Middle frontal gyrus (tissue), 1 donor: ENCODE results near the gene LDB2.

Source experiments
- DNase-seq: peaks from one replicate; pipeline ENCODE4 v3.0.0-alpha.2; 2015; ENCODE audit warnings: low spot score; ENCODE audit errors: extremely low spot score

LDB2 gene

DNA sequence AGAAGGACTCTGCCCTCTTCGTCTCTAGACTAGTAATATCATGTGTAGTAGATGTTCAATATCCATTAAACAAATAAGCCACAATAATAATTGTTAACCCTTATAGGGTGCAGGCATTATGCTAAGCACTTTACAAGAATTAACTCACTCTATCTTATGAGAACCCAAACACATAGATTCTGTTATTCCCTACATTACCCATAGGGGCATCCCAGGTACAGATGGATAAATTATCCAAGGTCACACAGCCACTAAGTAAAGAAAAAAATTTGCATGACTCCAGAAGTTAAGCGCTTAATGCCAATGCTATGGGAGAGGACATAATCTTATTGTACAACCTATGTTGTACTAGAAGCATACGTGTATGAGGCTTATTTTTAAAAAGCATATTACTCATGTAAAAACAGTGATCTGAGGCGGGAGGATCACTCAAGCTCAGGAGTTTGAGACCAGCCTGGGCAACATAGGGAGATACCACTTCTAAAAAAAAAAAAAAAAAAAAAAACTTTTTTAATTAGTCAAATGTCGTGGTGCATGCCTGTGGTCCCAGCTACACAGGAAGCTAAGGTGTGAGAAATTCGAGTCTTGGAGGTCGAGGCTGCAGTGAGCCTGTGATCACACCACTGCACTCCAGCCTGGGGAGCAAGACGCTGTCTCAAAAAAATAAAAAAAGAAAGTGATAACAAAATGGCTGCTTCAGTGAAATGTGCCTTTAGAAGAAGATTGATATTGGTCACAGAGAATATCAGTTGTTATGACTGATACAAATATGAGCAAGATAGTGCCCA, 13.6 kb downstream of the LDB2 start:
- no peak for DNase-seq

DNA sequence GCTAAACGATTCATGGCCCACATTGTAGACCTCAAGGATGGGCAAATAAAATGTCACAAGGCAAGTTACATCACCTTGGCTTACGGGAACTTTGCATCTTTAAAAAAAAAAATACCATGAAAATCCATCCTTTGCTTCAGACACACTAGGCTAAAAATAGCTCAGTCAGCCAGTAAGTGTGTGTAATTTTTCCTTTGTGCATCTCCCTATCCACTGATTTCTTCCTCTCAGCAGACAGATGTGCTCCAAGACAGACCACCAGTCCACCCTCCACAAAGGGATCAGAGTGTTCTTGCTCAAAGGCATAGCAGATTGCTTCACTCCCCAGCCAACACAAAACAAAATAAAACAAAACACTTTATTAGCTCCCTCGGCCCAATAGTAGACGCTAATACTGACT, 14.6 kb downstream of the LDB2 start:
- DNase-seq: no peak

DNA sequence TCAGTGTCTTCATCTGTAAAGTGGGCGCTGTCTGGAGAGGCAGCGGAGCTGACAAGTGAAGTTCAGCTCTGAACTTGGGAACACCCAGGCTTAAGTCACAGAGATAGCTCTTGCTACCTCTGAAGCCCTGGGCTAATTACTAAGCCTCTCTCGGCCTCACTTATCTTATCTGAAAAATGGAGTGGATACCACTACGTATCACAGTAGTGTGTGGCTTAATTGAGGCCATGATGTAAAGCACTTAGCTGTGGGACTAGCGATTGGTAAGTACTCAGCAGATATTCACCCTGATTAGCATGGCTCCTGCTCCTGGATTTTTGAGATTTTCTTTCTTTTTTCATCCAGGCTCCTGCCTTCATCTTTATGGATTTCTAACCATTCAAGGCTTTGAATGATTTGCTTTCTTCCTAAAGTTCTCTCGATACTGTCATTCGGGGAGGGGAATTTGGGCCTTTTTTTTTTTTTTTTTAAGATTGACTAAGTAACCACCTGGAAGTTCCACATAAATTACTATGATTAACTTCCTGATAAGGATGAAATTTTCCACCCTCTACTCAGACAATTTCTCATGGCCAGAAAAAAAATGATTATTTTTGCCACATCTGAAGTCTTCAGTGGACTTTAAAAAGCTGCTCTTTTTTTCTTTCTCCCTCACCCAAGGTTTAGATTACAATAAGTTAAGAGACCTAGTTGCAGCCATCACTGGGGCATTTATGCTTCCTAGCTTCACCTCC, 17.1 kb downstream of the LDB2 start:
- no peak for DNase-seq

DNA sequence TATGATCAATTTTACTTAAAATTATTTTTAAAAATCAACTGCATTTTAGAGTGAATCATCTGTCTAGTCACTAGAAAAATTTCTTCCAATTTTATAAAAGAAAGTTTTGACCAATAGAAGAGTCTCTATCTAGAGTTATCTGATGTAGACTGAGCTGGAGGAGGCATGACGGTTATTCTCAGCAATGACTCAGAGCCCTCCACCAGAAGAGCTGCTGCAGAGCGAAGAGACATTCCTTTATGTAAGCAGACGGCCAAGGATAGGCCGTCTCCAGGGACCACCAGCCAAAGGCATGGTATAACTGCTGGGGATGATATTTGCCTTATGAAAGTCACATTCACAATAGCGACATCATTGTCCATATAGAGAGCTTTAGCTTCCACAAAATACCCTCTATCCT, 23.0 kb downstream of the LDB2 start:
- DNase-seq: no peak

- DNase-seq: peak; percentile 37
Measured at GRCh38 chr4:16869594-16870245, 28.7 kb downstream of the LDB2 start.

DNA sequence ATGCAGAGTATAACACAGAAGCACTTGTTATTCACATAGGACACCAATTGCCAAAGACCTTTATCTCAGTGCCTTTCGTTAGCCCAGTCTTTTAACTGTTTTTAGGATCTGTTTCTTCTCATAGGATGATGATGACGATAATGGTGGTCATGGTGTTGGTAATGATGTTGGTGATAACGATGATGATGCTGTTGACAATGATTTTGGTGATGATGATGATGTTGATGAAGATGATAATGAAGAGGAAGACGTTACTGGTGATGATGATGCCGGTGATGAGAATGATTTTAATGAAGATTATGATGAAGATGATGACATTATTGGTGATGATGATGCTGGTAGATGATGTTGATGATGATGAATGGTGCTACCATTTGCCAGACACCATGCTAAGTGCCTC, 29.8 kb downstream of the LDB2 start:
- DNase-seq: no peak

- DNase-seq: no peak
Measured at GRCh38 chr4:16867827-16868226, 30.6 kb downstream of the LDB2 start.

- DNase-seq: no peak
Measured at GRCh38 chr4:16866974-16867373, 31.5 kb downstream of the LDB2 start.

- no peak for DNase-seq
Measured at GRCh38 chr4:16865897-16866283, 32.6 kb downstream of the LDB2 start.

- DNase-seq: no peak
Measured at GRCh38 chr4:16865209-16865896, 33.1 kb downstream of the LDB2 start.

DNA sequence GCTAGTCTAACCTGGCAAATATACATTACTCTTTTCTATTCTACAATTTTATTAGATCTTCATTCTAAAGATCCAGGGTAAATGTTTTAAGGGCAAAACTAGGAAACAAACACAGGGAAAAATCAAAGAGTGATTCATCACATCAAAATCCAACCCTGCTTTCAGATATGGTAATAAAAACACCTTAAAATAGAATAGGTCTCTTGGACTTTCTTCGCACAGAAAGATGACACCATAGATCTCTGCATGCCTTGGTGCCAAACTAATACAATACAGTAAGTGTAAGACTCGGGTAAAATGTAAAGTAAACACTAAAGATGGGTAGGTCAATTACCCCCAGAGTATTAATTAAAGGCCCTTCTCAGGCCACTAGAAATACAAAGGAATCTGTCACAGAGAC, 34.2 kb downstream of the LDB2 start:
- DNase-seq: no peak

DNA sequence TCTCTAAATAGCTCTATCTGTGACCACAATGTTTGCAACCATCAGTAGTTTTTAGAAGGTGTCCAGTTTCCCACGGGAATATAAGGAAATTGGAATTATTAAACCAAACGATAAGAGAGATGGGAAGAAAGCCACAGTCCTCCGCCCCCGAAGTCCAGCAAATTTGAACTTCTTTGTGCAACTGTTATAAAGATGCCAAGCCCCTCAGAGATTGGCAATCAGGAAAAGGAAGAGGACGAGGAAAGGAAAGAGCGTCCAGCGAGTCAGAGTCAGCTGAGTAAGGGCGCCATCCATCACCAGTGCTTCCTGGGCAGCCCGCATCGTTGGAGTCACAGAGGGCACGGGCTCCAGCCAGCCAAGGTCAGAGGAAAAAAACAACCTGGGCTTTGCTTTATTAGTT, 35.7 kb downstream of the LDB2 start:
- no peak for DNase-seq

DNA sequence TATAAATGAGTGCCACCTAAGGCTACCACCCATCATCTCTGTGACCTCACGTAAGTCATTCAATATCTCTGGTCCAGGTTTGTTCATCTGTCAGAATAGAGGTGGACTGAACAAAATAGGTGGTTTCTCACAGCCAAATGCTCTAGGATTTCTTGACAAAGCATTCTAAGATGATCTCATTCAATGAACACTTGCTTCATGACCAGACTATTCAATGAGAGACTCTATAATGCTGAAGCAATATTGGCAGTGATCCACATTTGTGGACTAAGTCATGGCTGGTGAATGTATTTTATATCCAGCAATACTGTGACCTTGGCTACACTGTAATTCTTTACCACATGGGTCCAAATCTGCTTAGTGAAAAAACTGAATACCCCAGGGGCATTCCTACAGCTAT, 37.9 kb downstream of the LDB2 start:
- DNase-seq: no peak

GRCh38 chr4:16859031-16859430, 39.4 kb downstream of the LDB2 start:
- no peak for DNase-seq

DNA sequence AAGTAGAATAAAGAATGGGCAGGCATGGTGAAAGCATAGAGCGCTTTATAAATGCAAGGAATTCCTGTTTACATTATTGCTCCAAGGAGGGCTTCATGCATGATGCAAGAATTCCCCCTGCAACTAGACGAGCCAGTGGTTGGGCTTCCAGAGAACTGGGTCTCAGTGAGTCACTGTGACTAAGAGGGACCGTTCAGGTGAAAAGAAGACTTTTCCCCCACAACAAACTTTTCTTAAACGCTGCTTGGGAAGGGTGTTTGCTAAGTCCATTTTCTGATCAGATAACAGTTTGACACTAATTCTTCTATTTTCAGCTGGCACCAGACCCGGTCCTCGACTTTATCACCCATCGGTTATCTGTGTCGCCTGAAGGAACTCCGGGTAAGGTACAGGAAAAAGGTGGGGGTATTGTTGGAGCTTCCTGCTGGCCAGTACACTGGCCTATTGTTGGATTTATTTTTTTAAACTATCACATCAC, 40.1 kb downstream of the LDB2 start:
- no peak for DNase-seq

- no peak for DNase-seq
Measured at GRCh38 chr4:16857425-16857824, 41.0 kb downstream of the LDB2 start.

DNA sequence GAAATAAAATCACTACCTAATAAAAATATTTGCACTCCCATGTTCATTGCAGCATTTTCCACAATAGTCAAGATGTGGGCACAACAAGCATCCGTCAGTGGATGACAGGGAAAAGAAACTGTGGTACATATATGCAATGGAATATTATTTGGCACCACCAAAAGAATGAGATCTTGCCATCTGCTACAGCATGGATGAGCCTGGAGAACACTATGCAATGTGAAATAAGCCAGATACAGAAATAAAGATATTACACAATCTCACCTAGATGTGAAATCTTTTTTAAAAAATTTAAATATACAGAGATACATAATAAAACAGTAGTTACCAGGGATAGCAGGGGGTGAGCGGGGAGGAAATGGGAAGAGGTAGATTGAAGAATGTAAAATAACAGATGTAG, 44.8 kb downstream of the LDB2 start:
- DNase-seq: peak; percentile 13

- no peak for DNase-seq
Measured at GRCh38 chr4:16852644-16853043, 45.8 kb downstream of the LDB2 start.

GRCh38 chr4:16852228-16852627, 46.2 kb downstream of the LDB2 start:
- no peak for DNase-seq

DNA sequence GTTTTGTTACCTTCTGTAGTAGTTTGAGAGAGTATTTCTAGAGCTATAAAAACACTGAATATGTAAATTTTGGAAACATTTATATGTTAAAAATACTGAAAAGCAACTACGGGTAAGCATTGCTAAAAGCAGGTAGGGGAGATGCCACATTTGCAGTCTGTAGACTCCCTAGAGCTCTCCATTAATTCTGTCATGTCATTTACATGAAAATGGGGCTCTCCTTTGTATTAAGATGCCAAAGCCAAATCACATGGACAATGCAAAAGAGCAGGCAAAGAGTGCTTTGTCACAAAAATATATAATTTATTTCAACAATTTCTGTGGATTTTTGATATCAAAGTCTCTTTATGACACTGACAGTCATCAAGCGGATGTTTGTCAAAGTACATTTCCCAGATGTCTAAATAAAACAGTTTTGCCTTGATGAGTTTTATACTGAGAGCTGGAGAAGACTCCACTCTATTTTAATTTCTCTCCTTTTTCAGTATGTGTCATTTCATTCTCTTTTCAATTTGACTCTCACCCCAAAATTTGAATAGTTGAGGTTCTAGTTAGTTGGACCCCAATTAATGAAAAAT, 51.8 kb downstream of the LDB2 start:
- no peak for DNase-seq

GRCh38 chr4:16844816-16845586, 53.4 kb downstream of the LDB2 start:
- no peak for DNase-seq
